ENCODE data around the gene ZBTB20. TPM values are rescaled to one million over a fixed set of nuclear protein-coding genes. Genes with fewer than 3 reads are reported as not detected.

Gene ZBTB20
- total RNA-seq, 1 donor from 2014 or later = 61.0 TPM

GRCh38 chr3:114527036-114527644, 619.9 kb downstream of the ZBTB20 start:
- Histone ChIP-seq H3K9me3 (no peaks in the 10 kb centered on the region), H3K4me1 (no peaks in the 10 kb centered on the region), H3K36me3 (no peaks in the 10 kb centered on the region), H3K27me3 (no peaks in the 10 kb centered on the region), H3K27ac (no peak overlapping the region), H3K4me3 (no peak overlapping the region)
- DNase-seq (no peak), ATAC-seq (no peak)
- TF ChIP-seq, protein P1, sequence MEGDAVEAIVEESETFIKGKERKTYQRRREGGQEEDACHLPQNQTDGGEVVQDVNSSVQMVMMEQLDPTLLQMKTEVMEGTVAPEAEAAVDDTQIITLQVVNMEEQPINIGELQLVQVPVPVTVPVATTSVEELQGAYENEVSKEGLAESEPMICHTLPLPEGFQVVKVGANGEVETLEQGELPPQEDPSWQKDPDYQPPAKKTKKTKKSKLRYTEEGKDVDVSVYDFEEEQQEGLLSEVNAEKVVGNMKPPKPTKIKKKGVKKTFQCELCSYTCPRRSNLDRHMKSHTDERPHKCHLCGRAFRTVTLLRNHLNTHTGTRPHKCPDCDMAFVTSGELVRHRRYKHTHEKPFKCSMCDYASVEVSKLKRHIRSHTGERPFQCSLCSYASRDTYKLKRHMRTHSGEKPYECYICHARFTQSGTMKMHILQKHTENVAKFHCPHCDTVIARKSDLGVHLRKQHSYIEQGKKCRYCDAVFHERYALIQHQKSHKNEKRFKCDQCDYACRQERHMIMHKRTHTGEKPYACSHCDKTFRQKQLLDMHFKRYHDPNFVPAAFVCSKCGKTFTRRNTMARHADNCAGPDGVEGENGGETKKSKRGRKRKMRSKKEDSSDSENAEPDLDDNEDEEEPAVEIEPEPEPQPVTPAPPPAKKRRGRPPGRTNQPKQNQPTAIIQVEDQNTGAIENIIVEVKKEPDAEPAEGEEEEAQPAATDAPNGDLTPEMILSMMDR (IDR thresholded peaks at IDR 0.05) = peak; percentile 42
- intact Hi-C loops (cut with DNase I) = no loop called here

DNA sequence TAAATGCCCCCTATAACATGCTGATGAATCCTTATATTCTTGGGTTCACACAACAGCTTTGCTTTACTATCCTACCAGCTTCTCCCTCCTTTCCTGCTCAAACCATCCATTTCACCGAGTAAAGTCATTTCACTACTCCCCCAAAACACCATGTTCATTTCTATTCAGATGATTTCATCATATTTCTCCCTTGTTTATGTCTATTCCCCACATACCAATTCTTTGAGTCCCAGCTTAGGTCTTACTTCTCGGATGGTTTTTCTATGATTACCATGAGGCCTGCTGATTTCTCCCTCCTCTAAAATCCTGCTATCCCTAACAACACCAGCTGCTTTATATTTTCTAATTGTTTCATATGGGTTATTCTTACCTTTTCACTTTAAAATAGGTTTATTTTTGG, 621.8 kb downstream of the ZBTB20 start:
- no peaks in the 10 kb centered on the region for H3K9me3 ChIP-seq
- H3K4me3 ChIP-seq = no peak overlapping the region
- DNase-seq = no peak
- TF ChIP-seq, protein P1 (IDR thresholded peaks at IDR 0.05) = no peak
- no peak overlapping the region for H3K27ac ChIP-seq
- intact Hi-C loops (cut with DNase I) = no loop called here
- no peak for ATAC-seq
- no peaks in the 10 kb centered on the region for H3K27me3 ChIP-seq
- no peaks in the 10 kb centered on the region for H3K36me3 ChIP-seq
- H3K4me1 ChIP-seq = no peaks in the 10 kb centered on the region

GRCh38 chr3:114519415-114519814, 627.7 kb downstream of the ZBTB20 start:
- H3K27me3 ChIP-seq = no peaks in the 10 kb centered on the region
- TF ChIP-seq, protein P1 (IDR thresholded peaks at IDR 0.05) = no peak
- intact Hi-C loops (cut with DNase I) = no loop called here
- ATAC-seq (peak; percentile 94), DNase-seq (no peak)
- peak overlapping the region; percentile 14 for H3K27ac ChIP-seq
- no peak overlapping the region for H3K4me3 ChIP-seq
- no peaks in the 10 kb centered on the region for H3K36me3 ChIP-seq
- H3K4me1 ChIP-seq = peaks cover 11% of the 10 kb centered on the region
- H3K9me3 ChIP-seq = no peaks in the 10 kb centered on the region

DNA sequence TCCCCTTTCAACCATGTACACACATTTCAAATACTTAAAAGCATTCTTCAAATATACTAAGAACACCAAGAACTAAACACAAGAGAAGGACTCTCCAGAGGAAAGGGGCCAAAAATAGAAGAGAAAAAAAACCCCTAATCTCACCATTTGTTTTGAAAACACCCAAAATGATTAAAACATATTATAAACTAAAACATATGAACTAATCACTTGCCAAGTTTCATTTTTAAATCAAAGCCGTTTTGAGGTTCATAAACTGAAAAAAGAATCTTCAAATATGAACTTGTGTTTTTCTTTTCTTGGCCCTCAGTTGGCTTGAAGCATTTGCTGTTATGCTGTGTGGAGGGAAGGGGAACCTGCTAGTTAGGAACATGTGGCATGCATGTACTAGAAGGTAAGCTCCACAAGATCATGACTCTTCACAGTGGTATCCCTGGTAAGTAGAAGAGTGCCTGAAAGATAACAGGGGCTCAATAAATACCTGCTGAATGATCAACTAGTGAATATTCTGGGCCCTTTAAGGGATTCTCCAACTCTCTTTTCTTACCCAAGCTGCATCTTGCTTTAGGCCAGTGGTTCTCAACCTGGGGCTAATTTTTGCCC, 628.8 kb downstream of the ZBTB20 start:
- no peak overlapping the region for H3K4me3 ChIP-seq
- no peaks in the 10 kb centered on the region for H3K9me3 ChIP-seq
- no peak for ATAC-seq
- no peaks in the 10 kb centered on the region for H3K36me3 ChIP-seq
- no peak for DNase-seq
- intact Hi-C loops (cut with DNase I) = no loop called here
- H3K4me1 ChIP-seq = peaks cover 11% of the 10 kb centered on the region
- H3K27me3 ChIP-seq = no peaks in the 10 kb centered on the region
- TF ChIP-seq, protein P1 (IDR thresholded peaks at IDR 0.05) = no peak
- peak overlapping the region; percentile 18 for H3K27ac ChIP-seq

DNA sequence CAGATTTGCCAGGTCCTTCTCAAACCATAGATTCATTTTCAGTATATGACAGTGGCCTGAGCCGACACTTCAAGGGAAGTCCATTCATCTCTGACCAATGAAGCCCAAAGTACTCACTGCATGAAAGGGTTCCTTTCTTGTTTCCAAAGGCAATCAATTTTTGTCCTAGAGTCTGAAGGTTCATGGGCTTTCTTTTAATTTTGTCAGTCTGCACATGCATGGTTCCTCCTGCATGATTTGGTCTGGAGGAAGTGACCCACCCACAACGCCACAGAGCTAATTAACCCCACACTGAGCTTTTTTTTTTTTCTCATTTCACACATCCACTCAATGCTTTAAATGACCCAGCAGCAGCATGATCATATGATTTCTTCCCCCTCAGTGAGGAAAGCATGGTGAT, 636.9 kb downstream of the ZBTB20 start:
- no peak for DNase-seq
- ATAC-seq = no peak
- H3K9me3 ChIP-seq = no peaks in the 10 kb centered on the region
- TF ChIP-seq, protein P1 (IDR thresholded peaks at IDR 0.05) = no peak
- no peak overlapping the region for H3K27ac ChIP-seq
- intact Hi-C loops (cut with DNase I) = no loop called here
- H3K4me1 ChIP-seq = no peaks in the 10 kb centered on the region
- no peaks in the 10 kb centered on the region for H3K36me3 ChIP-seq
- no peaks in the 10 kb centered on the region for H3K27me3 ChIP-seq
- no peak overlapping the region for H3K4me3 ChIP-seq

Measured in upper lobe of right lung (tissue), 1 donor.